ENCODE data around the gene UBQLN2.
"Not testable (repeated sequence)": the region's sequence is repeated elsewhere in the genome, so short reads cannot be mapped to it uniquely, and the experiment has no call there.

UBQLN2 gene

DNA sequence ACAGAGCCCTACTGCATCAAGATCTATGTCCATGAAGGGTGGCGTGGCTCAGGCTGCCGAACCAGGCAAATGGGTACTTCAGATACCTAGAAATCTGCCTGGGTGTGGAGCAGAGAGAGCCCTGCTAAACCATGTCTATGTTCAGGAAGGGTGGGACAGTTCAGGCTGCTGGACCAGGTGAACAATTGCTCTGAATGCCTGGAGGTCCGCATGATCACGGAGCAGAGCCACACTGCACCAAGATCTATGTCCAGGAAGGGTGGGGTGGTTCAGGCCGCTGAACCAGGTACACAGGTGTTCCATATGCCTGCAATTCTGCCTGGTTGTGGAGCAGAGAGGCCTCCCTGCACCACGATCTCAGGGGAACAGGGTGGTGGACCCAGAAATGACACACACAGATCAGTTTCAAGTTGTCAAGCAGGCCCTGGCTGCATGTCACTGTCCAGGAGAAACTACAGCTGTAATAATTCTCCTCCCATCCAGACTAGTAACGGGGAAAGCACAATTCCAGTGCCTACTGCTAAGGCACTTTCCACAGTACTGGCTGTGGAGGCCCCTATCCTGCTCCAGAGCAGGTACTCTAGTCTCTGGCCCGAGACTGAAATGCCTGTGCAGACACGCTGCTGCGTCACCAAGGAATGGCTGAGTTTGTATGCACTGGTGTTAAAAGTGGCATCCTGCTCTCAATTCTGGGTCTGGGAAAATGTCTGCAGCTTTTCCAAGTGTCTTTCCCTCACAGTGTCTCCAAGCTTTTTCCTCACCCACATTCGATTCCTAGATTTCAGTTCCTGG lies 25.2 kb downstream of the UBQLN2 start:
- no peak overlapping the region for H3K27ac ChIP-seq
- TF ChIP-seq, protein P1, sequence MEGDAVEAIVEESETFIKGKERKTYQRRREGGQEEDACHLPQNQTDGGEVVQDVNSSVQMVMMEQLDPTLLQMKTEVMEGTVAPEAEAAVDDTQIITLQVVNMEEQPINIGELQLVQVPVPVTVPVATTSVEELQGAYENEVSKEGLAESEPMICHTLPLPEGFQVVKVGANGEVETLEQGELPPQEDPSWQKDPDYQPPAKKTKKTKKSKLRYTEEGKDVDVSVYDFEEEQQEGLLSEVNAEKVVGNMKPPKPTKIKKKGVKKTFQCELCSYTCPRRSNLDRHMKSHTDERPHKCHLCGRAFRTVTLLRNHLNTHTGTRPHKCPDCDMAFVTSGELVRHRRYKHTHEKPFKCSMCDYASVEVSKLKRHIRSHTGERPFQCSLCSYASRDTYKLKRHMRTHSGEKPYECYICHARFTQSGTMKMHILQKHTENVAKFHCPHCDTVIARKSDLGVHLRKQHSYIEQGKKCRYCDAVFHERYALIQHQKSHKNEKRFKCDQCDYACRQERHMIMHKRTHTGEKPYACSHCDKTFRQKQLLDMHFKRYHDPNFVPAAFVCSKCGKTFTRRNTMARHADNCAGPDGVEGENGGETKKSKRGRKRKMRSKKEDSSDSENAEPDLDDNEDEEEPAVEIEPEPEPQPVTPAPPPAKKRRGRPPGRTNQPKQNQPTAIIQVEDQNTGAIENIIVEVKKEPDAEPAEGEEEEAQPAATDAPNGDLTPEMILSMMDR (conservative IDR thresholded peaks at IDR 0.05), result no peak

DNA sequence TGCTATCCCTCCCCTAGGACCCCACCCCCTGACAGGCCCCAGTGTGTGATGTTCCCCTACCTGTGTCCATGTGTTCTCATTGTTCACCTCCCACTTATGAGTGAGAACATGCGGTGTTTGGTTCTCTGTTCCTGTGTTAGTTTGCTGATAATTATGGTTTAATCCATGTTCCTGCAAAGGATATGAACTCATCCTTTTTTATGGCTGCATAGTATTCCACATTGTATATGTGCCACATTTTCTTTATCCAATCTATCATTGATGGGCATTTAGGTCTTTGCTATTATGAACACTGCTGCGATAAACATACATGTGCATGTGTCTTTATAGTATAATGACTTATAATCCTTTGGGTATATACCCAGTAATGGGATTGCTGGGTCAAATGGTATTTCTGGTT lies 28.4 kb downstream of the UBQLN2 start:
- H3K27ac ChIP-seq, result not testable (repeated sequence)

DNA sequence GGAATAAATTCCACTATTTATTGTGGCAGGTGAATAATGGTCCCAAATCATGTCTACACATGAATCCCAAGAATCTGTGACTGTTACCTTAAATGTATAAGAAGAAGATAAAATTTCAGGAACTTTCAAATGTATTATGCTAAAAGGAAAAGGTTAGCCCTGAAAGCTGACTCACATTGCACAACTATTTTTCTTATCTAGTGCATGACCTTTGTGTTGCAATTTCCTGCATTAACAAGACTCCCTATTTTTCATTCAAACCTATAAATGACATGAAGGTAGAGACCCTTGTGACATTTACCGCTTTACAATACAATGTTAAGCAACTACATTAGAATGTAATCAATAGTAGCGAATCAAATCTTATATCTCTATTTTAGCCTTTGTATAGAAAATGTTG lies 36.7 kb downstream of the UBQLN2 start:
- no peak overlapping the region for H3K27ac ChIP-seq
- TF ChIP-seq, protein P1 (conservative IDR thresholded peaks at IDR 0.05), result no peak

DNA sequence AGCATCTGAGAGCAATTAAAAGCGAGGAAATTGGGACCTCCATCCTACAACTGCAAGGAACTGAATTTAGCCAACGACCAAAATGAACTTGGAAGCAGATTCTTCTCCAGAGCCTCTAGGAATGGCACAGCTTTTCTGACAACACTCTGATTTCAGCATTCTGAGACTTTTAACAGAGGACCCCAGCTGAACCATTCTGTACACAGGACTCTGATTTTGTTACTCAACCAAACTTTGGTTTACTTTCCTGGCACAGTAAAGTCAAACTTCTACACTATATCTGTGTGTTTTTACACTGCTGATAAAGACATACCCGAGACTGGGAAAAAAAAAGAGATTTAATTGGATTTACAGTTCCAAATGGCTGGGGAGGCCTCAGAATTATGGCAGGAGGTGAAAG lies 37.6 kb downstream of the UBQLN2 start:
- TF ChIP-seq, protein P1 (conservative IDR thresholded peaks at IDR 0.05), result no peak
- H3K27ac ChIP-seq, result no peak overlapping the region

DNA sequence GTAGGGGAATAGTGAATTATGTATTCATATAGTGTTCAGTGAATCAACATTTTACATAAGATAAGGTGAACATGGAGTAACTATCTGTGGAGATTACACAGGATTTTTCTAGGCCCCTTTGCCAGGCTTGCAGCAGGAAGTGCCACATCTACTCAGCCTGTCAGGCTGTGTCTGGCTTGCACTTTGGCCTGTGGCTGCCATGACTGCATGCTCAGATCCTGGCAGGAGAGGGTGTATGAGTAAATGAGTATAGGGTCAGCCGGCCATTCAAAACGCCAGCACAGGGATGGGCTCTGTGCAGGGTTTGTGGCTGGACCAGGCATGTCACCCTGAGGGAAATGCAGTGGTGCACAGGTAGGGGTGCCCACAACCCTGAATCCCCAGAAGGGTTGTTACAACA lies 51.9 kb downstream of the UBQLN2 start:
- TF ChIP-seq, protein P1 (conservative IDR thresholded peaks at IDR 0.05), result no peak
- H3K27ac ChIP-seq, result no peak overlapping the region
